ENCODE results near the gene A1BG.
A peak's percentile ranks its signal among the peaks of the same experiment; 100 is the strongest.
"Not testable (repeated sequence)": the region's sequence is repeated elsewhere in the genome, so short reads cannot be mapped to it uniquely, and the experiment has no call there.

The A1BG gene

GRCh38 chr19:58336216-58336615 is 17.1 kb downstream of the A1BG start:
- DNase-seq (ENCODE audit: low read depth, low spot score): no peak

GRCh38 chr19:58335630-58336029 is 17.7 kb downstream of the A1BG start:
- no peak for DNase-seq (ENCODE audit: low read depth, low spot score)

- no peak for DNase-seq (ENCODE audit: low read depth, low spot score)
These were observed 18.5 kb downstream of the A1BG start for GRCh38 chr19:58334691-58335249.

- no peak for DNase-seq (ENCODE audit: low read depth, low spot score)
These were observed 20.6 kb downstream of the A1BG start for GRCh38 chr19:58332697-58333096.

GRCh38 chr19:58330458-58330857 is 22.8 kb downstream of the A1BG start:
- DNase-seq (ENCODE audit: low read depth, low spot score): no peak

GRCh38 chr19:58328999-58329398 is 24.3 kb downstream of the A1BG start:
- DNase-seq (ENCODE audit: low read depth, low spot score): no peak

- peak; percentile 88 for DNase-seq (ENCODE audit: low read depth, low spot score)
These were observed 26.2 kb downstream of the A1BG start, which contains the start of gene ZSCAN22 for GRCh38 chr19:58326914-58327726. ZSCAN22 (plus strand) TSS chr19:58326994; CDS start chr19:58334803, 7,809 bp downstream.

GRCh38 chr19:58326501-58326913 is 26.8 kb downstream of the A1BG start:
- no peak for DNase-seq (ENCODE audit: low read depth, low spot score)

GRCh38 chr19:58325311-58326022 is 27.8 kb downstream of the A1BG start:
- no peak for DNase-seq (ENCODE audit: low read depth, low spot score)

GRCh38 chr19:58319241-58319640 is 34.1 kb downstream of the A1BG start:
- DNase-seq (ENCODE audit: low read depth, low spot score): no peak

- no peak for DNase-seq (ENCODE audit: low read depth, low spot score)
These were observed 35.0 kb downstream of the A1BG start for GRCh38 chr19:58318297-58318696.

- no peak for DNase-seq (ENCODE audit: low read depth, low spot score)
These were observed 35.7 kb downstream of the A1BG start for GRCh38 chr19:58317476-58318072.

GRCh38 chr19:58315580-58315979 is 37.7 kb downstream of the A1BG start:
- no peak for DNase-seq (ENCODE audit: low read depth, low spot score)

- DNase-seq (ENCODE audit: low read depth, low spot score): no peak
These were observed 41.9 kb downstream of the A1BG start for GRCh38 chr19:58311345-58311865.

GRCh38 chr19:58310685-58311084 is 42.6 kb downstream of the A1BG start:
- DNase-seq (ENCODE audit: low read depth, low spot score): not testable (repeated sequence)

- DNase-seq (ENCODE audit: low read depth, low spot score): no peak
These were observed 45.6 kb downstream of the A1BG start for GRCh38 chr19:58307736-58308135.

GRCh38 chr19:58305932-58306323 is 47.4 kb downstream of the A1BG start:
- no peak for DNase-seq (ENCODE audit: low read depth, low spot score)

GRCh38 chr19:58305065-58305931 is 48.0 kb downstream of the A1BG start, which contains the start of gene ERVK3-1:
ERVK3-1 (plus strand) TSS chr19:58305377; CDS start chr19:58312169, 6,792 bp downstream.
- peak; percentile 89 for DNase-seq (ENCODE audit: low read depth, low spot score)

- DNase-seq (ENCODE audit: low read depth, low spot score): no peak
These were observed 48.6 kb downstream of the A1BG start for GRCh38 chr19:58304748-58305064.

- no peak for DNase-seq (ENCODE audit: low read depth, low spot score)
These were observed 49.0 kb downstream of the A1BG start for GRCh38 chr19:58304255-58304654.

- no peak for DNase-seq (ENCODE audit: low read depth, low spot score)
These were observed 52.7 kb downstream of the A1BG start for GRCh38 chr19:58300620-58301019.
